NCI-H1048 (cell line): Measurements from ENCODE around the gene PADI3.

Experiments
- DNase-seq: peaks from one replicate; lab custom pipeline; 2025; lab: John Stamatoyannopoulos, UW

PADI3 gene

DNA sequence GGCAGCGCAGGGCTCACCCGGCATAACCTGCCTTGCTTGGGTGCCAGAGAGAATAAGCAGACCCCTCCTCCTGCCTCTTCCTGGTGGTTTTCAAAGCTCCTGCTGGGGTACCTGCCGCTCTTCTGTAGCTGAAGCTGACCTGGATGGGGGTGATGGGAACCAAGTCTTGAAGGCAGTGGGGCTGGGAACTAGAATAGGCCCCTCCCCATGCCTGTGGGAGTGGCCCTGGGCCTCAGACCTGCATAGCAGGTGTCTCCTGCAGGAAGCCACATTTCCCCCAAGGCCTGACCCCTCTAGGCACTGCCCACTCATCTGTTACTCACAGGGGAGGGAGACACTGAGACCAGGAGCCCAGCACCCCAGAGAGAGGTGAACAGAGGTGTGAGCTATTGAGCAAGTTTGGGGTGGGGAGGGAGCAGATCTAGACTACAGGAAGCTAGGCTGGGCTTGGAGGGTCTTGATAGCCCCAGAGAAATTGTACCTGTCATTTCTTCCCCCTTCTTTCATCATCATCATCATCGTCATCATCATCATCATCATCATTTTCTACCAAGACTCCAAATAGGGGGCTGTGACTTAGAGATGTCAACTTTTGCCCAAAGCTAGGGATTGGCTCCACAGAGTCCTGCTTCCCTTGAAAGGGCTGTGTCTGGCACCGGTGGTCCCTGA lies 33.9 kb upstream of the PADI3 start:
- DNase-seq, result no peak

DNA sequence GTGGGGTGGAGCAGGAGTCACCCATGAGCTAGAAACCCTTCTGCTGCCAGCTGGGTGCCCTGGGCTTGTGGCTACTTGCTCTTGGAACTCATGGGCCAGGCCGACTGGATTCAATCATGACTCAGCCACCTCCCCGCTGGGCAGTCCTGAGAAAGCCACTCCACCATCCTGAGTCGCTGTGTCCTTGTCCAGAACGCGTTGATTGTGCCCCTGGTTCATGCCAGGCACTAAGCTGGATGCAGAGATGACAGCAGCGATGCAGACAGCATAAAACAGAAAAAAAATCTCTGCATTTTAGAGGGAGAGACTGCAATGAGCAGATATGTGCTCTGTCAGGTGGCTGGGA lies 33.4 kb upstream of the PADI3 start:
- no peak for DNase-seq

GRCh38 chr1:17216078-17216477 lies 32.8 kb upstream of the PADI3 start:
- DNase-seq, result no peak

- DNase-seq, result no peak
Observed at GRCh38 chr1:17217607-17218006, 31.3 kb upstream of the PADI3 start.

DNA sequence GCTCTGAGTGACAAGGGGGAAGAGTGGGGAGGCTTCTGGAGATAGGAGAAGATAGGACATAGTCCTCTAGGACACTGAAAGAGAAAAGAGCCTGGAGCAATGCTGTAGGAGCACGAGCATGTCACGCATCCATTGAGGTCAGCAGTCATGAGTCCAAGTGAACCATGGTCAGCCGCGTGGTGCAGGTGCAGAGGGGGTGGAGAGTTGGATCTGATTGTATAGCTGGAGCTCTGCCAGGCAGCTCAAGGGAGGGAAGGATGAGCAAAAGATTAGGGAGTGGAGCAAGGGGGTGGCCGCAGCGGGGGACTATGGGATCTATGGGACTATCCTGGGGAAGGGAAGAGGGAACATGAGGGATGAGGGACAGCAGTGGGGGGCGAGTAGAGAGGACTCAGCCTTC lies 30.0 kb upstream of the PADI3 start:
- DNase-seq, result no peak

DNA sequence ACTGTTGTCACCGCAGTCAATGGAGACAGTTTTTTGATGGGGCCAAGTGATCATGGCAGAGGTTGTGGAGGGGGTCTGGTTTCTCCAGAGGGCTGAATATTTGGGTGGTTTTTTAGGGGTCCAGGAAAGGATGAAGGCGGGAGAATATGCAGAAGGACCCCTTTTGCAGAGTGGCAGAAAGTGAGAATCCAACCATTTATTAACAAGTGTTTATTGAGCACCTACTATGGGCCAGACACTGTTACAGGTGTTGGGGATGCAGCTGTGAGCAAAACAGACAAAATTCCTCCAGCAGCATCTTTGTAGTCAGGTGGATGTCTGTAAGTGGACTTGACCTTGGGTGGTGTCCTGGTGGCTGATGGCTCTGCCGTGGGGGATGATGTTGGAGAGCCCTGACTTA lies 28.6 kb upstream of the PADI3 start:
- no peak for DNase-seq

DNA sequence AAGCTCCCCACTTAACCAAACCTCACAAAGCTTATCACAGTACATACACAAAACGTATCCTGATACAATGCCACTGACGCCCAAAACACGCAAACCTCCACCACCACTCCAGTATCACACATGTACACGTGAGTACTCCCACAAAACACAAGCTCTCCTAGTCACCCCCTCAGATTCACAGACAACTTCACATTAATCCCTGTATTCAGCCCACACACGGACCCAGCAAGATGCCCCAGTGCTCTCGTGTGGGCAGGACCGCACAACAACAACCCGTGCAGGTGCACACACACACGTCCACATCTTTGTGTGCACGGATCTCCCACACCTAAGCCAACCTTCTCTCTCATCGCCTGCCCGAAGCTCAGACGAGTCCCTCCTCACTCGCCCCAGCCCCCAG lies 26.3 kb upstream of the PADI3 start:
- DNase-seq, result no peak

GRCh38 chr1:17224434-17224833 lies 24.5 kb upstream of the PADI3 start:
- no peak for DNase-seq

- no peak for DNase-seq
Observed at GRCh38 chr1:17225140-17225539, 23.8 kb upstream of the PADI3 start.

GRCh38 chr1:17227358-17227915 lies 21.5 kb upstream of the PADI3 start:
- no peak for DNase-seq

DNA sequence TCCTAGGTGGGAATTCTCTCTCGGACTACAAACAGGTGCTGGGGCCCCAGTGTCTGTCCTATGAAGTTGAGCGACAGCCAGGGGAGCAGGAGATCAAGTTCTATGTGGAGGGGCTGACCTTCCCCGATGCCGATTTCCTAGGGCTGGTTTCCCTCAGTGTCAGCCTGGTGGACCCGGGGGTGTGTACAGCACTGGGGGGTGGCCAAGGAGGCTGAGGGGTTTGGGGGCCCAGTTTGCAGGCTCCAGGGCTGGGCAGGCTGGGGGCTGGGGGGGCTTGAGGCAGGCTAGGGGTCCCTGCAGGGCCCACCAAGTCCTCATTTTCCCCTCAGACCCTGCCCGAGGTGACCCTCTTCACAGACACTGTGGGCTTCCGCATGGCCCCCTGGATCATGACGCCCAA lies 20.3 kb upstream of the PADI3 start:
- no peak for DNase-seq

- no peak for DNase-seq
Observed at GRCh38 chr1:17229379-17229778, 19.5 kb upstream of the PADI3 start.

- DNase-seq, result no peak
Observed at GRCh38 chr1:17230106-17230505, 18.8 kb upstream of the PADI3 start.

GRCh38 chr1:17230671-17231310 lies 18.1 kb upstream of the PADI3 start:
- DNase-seq, result no peak

GRCh38 chr1:17232759-17233661 lies 15.9 kb upstream of the PADI3 start:
- DNase-seq, result no peak

GRCh38 chr1:17233675-17234320 lies 15.1 kb upstream of the PADI3 start:
- no peak for DNase-seq

GRCh38 chr1:17234405-17234804 lies 14.5 kb upstream of the PADI3 start:
- DNase-seq, result no peak

- no peak for DNase-seq
Observed at GRCh38 chr1:17235135-17235885, 13.6 kb upstream of the PADI3 start.

GRCh38 chr1:17236779-17237560 lies 11.9 kb upstream of the PADI3 start:
- peak; percentile 72 for DNase-seq

- DNase-seq, result no peak
Observed at GRCh38 chr1:17237561-17237903, 11.4 kb upstream of the PADI3 start.

- no peak for DNase-seq
Observed at GRCh38 chr1:17239420-17239819, 9.5 kb upstream of the PADI3 start.
